Vagina (tissue), 2 donors: Measurements from ENCODE around the gene WWOX. TPM values are rescaled to one million over a fixed set of nuclear protein-coding genes. Genes with fewer than 3 reads are reported as not detected.

Source experiments
- DNase-seq, 2 donors: peaks; one replicate each; pipeline ENCODE4 v3.0.0-alpha.2; 2017; ENCODE audit errors: extremely low spot score in 2 of 2
- H3K27ac ChIP-seq: fragments of 200-600 bp; sonication (generic); one replicate; pipeline ENCODE4 v1.5.1; 2019
- H3K27me3 ChIP-seq: fragments of 200-600 bp; sonication (generic); one replicate; pipeline ENCODE4 v1.5.1; 2019
- H3K36me3 ChIP-seq, 2 donors: fragments of 200-600 bp; sonication (generic); one replicate each; pipeline ENCODE4 v1.5.1; 2017 to 2019
- H3K4me1 ChIP-seq: fragments of 200-600 bp; sonication (generic); one replicate; pipeline ENCODE4 v1.5.1; 2019
- H3K4me3 ChIP-seq, 2 donors: fragments of 200-600 bp; sonication (generic); 1 replicate in 1 of 2; 2 replicates in 1 of 2; pipeline ENCODE4 v1.5.1; 2016 to 2019
- H3K9me3 ChIP-seq: fragments of 200-600 bp; sonication (generic); one replicate; pipeline ENCODE4 v1.5.1; 2019
- POLR2A ChIP-seq, 2 donors: fragments of 450-650 bp; IDR thresholded peaks; one replicate each; pipeline ENCODE4 v1.6.1; 2017; ENCODE audit warnings: antibody characterized with exemption in 2 of 2, mild to moderate bottlenecking in 2 of 2, moderate library complexity in 2 of 2
- POLR2AphosphoS5 ChIP-seq, 2 donors: sonication (generic); formaldehyde crosslinking; IDR thresholded peaks; one replicate each; pipeline ENCODE4 v1.9.0; 2017; ENCODE audit warnings: antibody characterized with exemption in 2 of 2, mild to moderate bottlenecking in 2 of 2, low read depth in 1 of 2; ENCODE audit not compliant: insufficient read depth in 1 of 2
- intact Hi-C: fragments of 100-400 bp; cut with DNase I; formaldehyde crosslinking; loops from one replicate; pipeline ENCODE4 v1.15.1; 2023
- total RNA-seq: library from RNA; depleted of rRNA; stranded (reverse); fragments of >200 nt; gene quantifications from one replicate; pipeline ENCODE4 v1.2.3, GENCODE V29; 2016
- TF ChIP-seq, protein P1 (sequence below), 3 experiments: fragments of 450-650 bp in 2 of 3; fragments of 200-600 bp in 1 of 3; sonication (generic) in 1 of 3; IDR thresholded peaks; one replicate each; pipeline ENCODE4 v1.5.1; 2017 to 2019; ENCODE audit warnings: antibody characterized with exemption in 3 of 3, mild to moderate bottlenecking in 2 of 3, moderate library complexity in 2 of 3

WWOX gene
- total RNA-seq, 1 donor from 2014 or later, result 33.1 TPM

DNA sequence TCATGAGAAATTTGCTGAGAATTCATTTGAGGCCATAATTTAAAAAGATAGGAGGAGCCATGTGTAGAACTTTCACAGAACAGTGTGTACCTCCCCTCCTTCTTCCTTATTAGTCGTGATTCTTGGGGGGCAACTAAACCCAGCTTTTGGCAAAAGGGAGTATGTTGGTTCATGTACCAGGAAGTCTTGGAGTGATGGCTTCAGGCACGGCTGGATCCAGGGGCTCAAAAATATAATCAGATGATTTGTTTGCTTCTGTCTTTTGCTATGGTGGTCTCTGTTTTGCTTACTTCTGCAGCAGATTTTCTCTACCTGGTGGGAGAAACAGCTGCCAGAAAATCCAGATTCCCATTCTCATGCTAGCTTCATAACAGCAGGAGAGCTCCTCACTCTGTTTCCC is 871.2 kb downstream of the WWOX start:
- H3K36me3 ChIP-seq, result no peaks in the 10 kb centered on the region
- H3K27ac ChIP-seq, result no peak overlapping the region
- DNase-seq, result no peak
- intact Hi-C loops, result no loop called here
- H3K4me3 ChIP-seq, result no peak overlapping the region
- no peaks in the 10 kb centered on the region for H3K9me3 ChIP-seq
- no peaks in the 10 kb centered on the region for H3K27me3 ChIP-seq
- no peaks in the 10 kb centered on the region for H3K4me1 ChIP-seq
- TF ChIP-seq, protein P1, sequence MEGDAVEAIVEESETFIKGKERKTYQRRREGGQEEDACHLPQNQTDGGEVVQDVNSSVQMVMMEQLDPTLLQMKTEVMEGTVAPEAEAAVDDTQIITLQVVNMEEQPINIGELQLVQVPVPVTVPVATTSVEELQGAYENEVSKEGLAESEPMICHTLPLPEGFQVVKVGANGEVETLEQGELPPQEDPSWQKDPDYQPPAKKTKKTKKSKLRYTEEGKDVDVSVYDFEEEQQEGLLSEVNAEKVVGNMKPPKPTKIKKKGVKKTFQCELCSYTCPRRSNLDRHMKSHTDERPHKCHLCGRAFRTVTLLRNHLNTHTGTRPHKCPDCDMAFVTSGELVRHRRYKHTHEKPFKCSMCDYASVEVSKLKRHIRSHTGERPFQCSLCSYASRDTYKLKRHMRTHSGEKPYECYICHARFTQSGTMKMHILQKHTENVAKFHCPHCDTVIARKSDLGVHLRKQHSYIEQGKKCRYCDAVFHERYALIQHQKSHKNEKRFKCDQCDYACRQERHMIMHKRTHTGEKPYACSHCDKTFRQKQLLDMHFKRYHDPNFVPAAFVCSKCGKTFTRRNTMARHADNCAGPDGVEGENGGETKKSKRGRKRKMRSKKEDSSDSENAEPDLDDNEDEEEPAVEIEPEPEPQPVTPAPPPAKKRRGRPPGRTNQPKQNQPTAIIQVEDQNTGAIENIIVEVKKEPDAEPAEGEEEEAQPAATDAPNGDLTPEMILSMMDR (IDR thresholded peaks at IDR 0.05), result no peak
- TF ChIP-seq POLR2AphosphoS5 (IDR thresholded peaks at IDR 0.05; ENCODE audit: insufficient read depth in 1 of 2, low read depth in 1 of 2) (no peak), POLR2A (IDR thresholded peaks at IDR 0.05) (no peak)

DNA sequence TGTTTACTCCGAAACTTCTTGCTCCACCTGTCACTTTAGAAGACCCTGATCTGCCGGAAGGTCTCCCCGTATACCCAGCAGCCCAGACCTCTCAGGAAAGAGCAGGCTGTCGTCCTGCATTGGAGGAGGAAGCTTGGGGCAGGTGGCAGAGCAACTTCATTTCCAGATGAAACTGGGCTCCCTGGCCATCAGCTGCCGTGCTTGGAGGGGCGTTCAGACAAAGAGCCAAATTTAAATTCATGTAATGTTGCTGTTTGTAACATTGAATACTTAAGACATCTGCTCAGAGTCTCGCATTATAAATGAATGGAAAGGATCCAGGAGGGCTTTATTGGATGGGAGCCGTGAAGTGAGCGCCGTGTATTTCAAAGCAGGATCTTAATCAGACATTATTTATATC is 872.6 kb downstream of the WWOX start:
- H3K4me1 ChIP-seq, result no peaks in the 10 kb centered on the region
- DNase-seq, result no peak
- no peak overlapping the region for H3K4me3 ChIP-seq
- TF ChIP-seq, protein P1 (IDR thresholded peaks at IDR 0.05), result no peak
- no peak for TF ChIP-seq POLR2AphosphoS5 (IDR thresholded peaks at IDR 0.05; ENCODE audit: insufficient read depth in 1 of 2, low read depth in 1 of 2)
- TF ChIP-seq POLR2A (IDR thresholded peaks at IDR 0.05), result no peak
- H3K27me3 ChIP-seq, result no peaks in the 10 kb centered on the region
- no peaks in the 10 kb centered on the region for H3K36me3 ChIP-seq
- no peaks in the 10 kb centered on the region for H3K9me3 ChIP-seq
- no peak overlapping the region for H3K27ac ChIP-seq
- intact Hi-C loops, result no loop called here

DNA sequence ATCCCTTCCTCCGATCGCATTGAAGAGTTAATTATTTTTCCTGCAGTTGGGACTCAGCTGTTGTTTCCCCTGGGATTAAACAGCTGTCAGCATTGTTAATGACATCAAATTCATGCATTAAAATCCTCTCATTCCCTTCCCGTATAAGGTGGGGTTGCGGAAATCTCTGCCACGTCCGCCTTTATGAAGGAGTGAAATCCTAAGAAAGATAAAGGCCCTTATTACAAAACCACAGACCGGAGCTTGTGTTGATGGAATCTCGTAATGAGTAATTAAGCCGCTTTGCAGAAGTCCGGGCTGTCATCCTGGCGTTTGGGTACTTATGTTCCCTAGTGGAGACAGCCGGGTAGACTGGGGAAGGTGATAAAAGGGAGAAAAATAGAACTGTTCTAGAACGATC is 873.5 kb downstream of the WWOX start:
- no peaks in the 10 kb centered on the region for H3K4me1 ChIP-seq
- no peak overlapping the region for H3K4me3 ChIP-seq
- intact Hi-C loops, result no loop called here
- no peak overlapping the region for H3K27ac ChIP-seq
- no peak for DNase-seq
- TF ChIP-seq POLR2AphosphoS5 (IDR thresholded peaks at IDR 0.05; ENCODE audit: insufficient read depth in 1 of 2, low read depth in 1 of 2) (no peak), POLR2A (IDR thresholded peaks at IDR 0.05) (no peak)
- TF ChIP-seq, protein P1 (IDR thresholded peaks at IDR 0.05), result no peak
- no peaks in the 10 kb centered on the region for H3K36me3 ChIP-seq
- H3K27me3 ChIP-seq, result no peaks in the 10 kb centered on the region
- H3K9me3 ChIP-seq, result no peaks in the 10 kb centered on the region

DNA sequence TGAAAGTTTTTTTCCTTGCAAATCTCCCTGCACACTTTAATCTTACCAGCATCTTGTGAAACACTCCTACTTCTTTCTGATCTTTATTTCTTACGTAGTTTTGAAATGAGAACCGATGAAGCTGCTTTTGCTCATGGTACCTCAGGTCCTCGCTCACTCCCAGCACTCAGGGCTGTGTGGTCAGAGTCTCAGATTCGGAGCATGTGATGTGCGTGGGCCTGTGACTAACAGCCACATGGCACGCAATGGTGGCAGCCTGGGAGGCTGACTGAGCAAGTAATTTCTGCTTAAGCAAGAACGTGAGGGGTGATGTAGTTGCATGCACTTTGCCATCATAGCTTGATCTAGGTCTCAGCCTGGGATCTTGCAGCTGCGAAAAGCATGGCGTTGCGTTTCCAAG is 876.8 kb downstream of the WWOX start:
- no peak for DNase-seq
- Histone ChIP-seq H3K27me3 (no peaks in the 10 kb centered on the region), H3K36me3 (no peaks in the 10 kb centered on the region), H3K4me3 (no peak overlapping the region), H3K27ac (no peak overlapping the region), H3K4me1 (no peaks in the 10 kb centered on the region), H3K9me3 (no peaks in the 10 kb centered on the region)
- TF ChIP-seq, protein P1 (IDR thresholded peaks at IDR 0.05), result no peak
- TF ChIP-seq POLR2AphosphoS5 (IDR thresholded peaks at IDR 0.05; ENCODE audit: insufficient read depth in 1 of 2, low read depth in 1 of 2) (no peak), POLR2A (IDR thresholded peaks at IDR 0.05) (no peak)
- intact Hi-C loops, result no loop called here

DNA sequence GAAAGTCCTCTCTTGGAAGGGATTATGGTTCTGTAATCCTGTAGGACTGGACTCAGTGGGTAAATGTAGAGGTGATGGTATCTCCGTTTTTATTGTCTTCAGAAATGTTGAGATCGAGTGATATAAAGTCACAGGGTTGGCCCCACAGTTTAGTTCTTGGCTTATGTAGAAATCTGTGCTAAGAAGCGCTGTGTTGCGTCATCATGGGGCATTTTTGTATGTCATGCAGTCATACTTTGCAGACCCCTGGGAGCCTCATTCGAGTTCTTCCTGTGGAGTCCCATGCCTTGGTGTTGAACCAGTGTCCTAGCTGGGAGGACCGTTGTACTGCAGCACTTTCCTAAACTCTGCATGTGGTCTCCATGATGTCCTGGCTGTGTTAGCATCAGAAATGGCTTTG is 881.4 kb downstream of the WWOX start:
- H3K27ac ChIP-seq, result no peak overlapping the region
- DNase-seq, result no peak
- H3K27me3 ChIP-seq, result no peaks in the 10 kb centered on the region

More for the DNA sequence above, 881.4 kb downstream of the WWOX start:
- TF ChIP-seq, protein P1 (IDR thresholded peaks at IDR 0.05), result no peak
- no peak for TF ChIP-seq POLR2AphosphoS5 (IDR thresholded peaks at IDR 0.05; ENCODE audit: insufficient read depth in 1 of 2, low read depth in 1 of 2)
- no peak for TF ChIP-seq POLR2A (IDR thresholded peaks at IDR 0.05)
- intact Hi-C loops, result no loop called here
- H3K4me1 ChIP-seq, result peaks cover 6% of the 10 kb centered on the region
- no peak overlapping the region for H3K4me3 ChIP-seq
- H3K9me3 ChIP-seq, result no peaks in the 10 kb centered on the region
- no peaks in the 10 kb centered on the region for H3K36me3 ChIP-seq
